WI38 (cell line): ENCODE results near the gene NMNAT2.

Experiments used
- H3K4me3 ChIP-seq: 2 replicates; pipeline ENCODE4 v1.5.1; 2011; ENCODE audit warnings: low read depth, mild to moderate bottlenecking, control low read depth, low read length
- CTCF ChIP-seq: IDR thresholded peaks from 2 replicates; pipeline ENCODE4 v1.5.1; 2012; ENCODE audit warnings: low read depth, mild to moderate bottlenecking, control low read depth, low read length

NMNAT2 gene

GRCh38 chr1:183238071-183238470 is 180.1 kb downstream of the NMNAT2 start:
- TF ChIP-seq CTCF: no peak
- H3K4me3 ChIP-seq: no peak overlapping the region

- H3K4me3 ChIP-seq: no peak overlapping the region
- no peak for TF ChIP-seq CTCF
Measured at GRCh38 chr1:183237046-183237445, 181.1 kb downstream of the NMNAT2 start.

- no peak overlapping the region for H3K4me3 ChIP-seq
- TF ChIP-seq CTCF: no peak
Measured at GRCh38 chr1:183236158-183236725, 181.9 kb downstream of the NMNAT2 start.

GRCh38 chr1:183235503-183235902 is 182.7 kb downstream of the NMNAT2 start:
- TF ChIP-seq CTCF: no peak
- peak overlapping the region; percentile 61 for H3K4me3 ChIP-seq

GRCh38 chr1:183234660-183235476 is 183.3 kb downstream of the NMNAT2 start:
- peak overlapping the region; percentile 61 for H3K4me3 ChIP-seq
- TF ChIP-seq CTCF: peak; percentile 75

- no peak overlapping the region for H3K4me3 ChIP-seq
- TF ChIP-seq CTCF: no peak
Measured at GRCh38 chr1:183233113-183233512, 185.1 kb downstream of the NMNAT2 start.

GRCh38 chr1:183231545-183231944 is 186.6 kb downstream of the NMNAT2 start:
- TF ChIP-seq CTCF: no peak
- no peak overlapping the region for H3K4me3 ChIP-seq
